Ishikawa (cell line): ENCODE data around the gene WIF1.

ENCODE experiments used
- EP300 ChIP-seq: IDR thresholded peaks from 2 replicates; pipeline ENCODE4 v1.6.1; 2012; ENCODE audit warnings: borderline replicate concordance
- FOXM1 ChIP-seq: IDR thresholded peaks from 2 replicates; pipeline ENCODE4 v1.6.1; 2012; ENCODE audit warnings: low read depth, borderline replicate concordance
- MAX ChIP-seq: IDR thresholded peaks from 2 replicates; pipeline ENCODE4 v1.6.1; 2012
- NFIC ChIP-seq: IDR thresholded peaks from 2 replicates; pipeline ENCODE4 v1.6.1; 2012
- RAD21 ChIP-seq: IDR thresholded peaks from 2 replicates; pipeline ENCODE4 v1.6.1; 2012; ENCODE audit warnings: low read depth
- REST ChIP-seq: IDR thresholded peaks from 2 replicates; pipeline ENCODE4 v1.6.1; 2012; ENCODE audit warnings: low read depth, mild to moderate bottlenecking
- TAF1 ChIP-seq: IDR thresholded peaks from 2 replicates; pipeline ENCODE4 v1.6.1; 2012; ENCODE audit warnings: low read depth, mild to moderate bottlenecking
- TEAD4 ChIP-seq: IDR thresholded peaks from 2 replicates; pipeline ENCODE4 v1.6.1; 2012
- USF1 ChIP-seq: IDR thresholded peaks from 2 replicates; pipeline ENCODE4 v1.6.1; 2012
- ZBTB7A ChIP-seq: IDR thresholded peaks from 2 replicates; pipeline ENCODE4 v1.6.1; 2012; ENCODE audit warnings: low read depth

GRCh38 chr12:65005716-65006115 is 115.4 kb downstream of the WIF1 start:
- TF ChIP-seq RAD21 (no peak), USF1 (no peak), ZBTB7A (no peak), EP300 (no peak), TAF1 (no peak), FOXM1 (no peak), MAX (no peak), TEAD4 (peak; percentile 96), NFIC (no peak), REST (peak; percentile 88)
